ENCODE measurements around the gene BACE2.

The BACE2 gene

DNA sequence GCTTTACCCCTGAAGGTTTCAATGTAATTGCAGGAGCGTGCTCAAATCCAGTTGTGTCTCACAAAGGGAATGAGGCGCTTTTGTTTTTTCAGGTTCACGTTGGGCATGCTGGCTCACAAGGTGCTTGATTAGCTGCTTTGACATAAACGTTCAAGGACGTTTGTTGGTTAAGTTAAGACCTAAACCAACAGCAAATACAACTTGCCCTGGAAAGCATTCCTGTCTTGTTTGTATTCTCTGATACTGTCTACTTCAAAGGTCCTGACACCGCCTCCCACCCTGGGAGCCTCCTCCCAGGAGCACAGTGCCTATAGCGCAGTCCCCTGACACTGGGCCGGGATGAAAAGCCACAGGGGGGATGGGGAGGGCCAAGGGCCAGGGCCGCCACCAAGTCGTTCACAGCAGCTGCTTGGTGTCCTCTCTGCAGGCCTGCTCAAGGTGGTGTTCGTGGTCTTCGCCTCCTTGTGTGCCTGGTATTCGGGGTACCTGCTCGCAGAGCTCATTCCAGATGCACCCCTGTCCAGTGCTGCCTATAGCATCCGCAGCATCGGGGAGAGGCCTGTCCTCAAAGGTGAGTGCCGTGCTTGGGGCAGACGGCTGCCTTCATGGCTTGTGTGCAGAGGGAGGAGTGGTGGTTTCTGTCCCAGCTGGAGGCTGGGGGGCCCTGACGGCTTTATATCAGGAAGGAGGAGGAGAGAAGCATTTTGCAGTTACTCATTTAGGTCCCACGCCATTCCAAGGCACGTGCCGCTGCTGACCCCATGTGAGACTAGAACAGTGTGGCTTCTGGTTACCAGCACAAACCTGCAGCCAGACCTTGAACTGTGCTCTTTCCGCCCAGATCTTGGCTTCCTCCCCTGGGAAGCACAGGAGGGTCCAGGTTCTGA is 154.8 kb downstream of the BACE2 start:
- Histone ChIP-seq H3K4me1 (ENCODE audit: control insufficient read depth, insufficient read depth, low read length) (peaks cover 12% of the 10 kb centered on the region; the same call in 1 of the 2 replicates), H3K27me3 (ENCODE audit: control insufficient read depth, insufficient read depth, low read length) (peaks cover 3% of the 10 kb centered on the region), H3K9me3 (ENCODE audit: control insufficient read depth, insufficient read depth, low read depth, low read length) (no peaks in the 10 kb centered on the region), H3K4me3 (ENCODE audit: low read depth, low read length) (no peak overlapping the region), H3K9ac (ENCODE audit: low read length) (no peak overlapping the region), H3K36me3 (ENCODE audit: control insufficient read depth, insufficient read depth, low read length) (no peaks in the 10 kb centered on the region), H3K27ac (ENCODE audit: low read depth, low read length) (no peak overlapping the region)

DNA sequence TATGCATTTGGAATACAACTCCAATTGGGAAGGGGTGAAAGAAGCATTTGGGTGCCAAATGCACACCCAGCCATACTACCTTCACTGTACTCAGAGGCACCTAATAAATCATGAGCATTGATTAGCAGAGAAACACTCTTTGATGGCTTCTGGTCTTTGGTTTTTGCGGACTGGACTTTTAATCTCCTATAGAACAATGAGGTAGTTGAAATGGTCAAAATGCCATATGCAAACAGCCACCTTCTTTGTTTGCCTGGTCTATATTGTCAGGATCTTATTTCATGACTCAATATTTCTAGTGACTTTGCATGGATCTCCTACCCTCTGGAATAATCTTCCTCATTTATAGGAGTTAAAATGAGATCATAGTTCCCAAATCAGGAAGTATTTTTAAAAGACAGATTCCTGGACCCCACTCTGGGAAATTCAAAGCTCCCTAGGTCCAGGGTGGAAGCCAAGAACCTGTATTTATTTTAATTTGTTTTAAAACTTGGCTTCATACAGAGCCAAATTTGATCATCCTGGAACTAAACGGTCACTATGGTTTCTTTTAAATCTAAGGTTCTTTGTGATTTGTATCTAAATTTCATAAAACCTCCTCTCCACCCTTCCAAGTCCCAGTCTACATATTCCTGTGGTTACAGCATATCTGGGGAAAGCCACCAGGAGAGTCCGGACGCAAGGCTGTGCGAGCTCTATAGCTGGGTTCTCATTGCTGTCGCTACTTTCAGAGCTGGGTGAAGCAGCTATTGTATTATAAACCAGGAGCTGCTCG is 157.4 kb downstream of the BACE2 start:
- no peaks in the 10 kb centered on the region for H3K9me3 ChIP-seq (ENCODE audit: control insufficient read depth, insufficient read depth, low read depth, low read length)
- H3K4me1 ChIP-seq (ENCODE audit: control insufficient read depth, insufficient read depth, low read length) = peaks cover 14% of the 10 kb centered on the region
- no peaks in the 10 kb centered on the region for H3K36me3 ChIP-seq (ENCODE audit: control insufficient read depth, insufficient read depth, low read length)
- no peak overlapping the region for H3K4me3 ChIP-seq (ENCODE audit: low read depth, low read length)
- H3K27ac ChIP-seq (ENCODE audit: low read depth, low read length) = no peak overlapping the region
- H3K27me3 ChIP-seq (ENCODE audit: control insufficient read depth, insufficient read depth, low read length) = no peaks in the 10 kb centered on the region
- H3K9ac ChIP-seq (ENCODE audit: low read length) = no peak overlapping the region

DNA sequence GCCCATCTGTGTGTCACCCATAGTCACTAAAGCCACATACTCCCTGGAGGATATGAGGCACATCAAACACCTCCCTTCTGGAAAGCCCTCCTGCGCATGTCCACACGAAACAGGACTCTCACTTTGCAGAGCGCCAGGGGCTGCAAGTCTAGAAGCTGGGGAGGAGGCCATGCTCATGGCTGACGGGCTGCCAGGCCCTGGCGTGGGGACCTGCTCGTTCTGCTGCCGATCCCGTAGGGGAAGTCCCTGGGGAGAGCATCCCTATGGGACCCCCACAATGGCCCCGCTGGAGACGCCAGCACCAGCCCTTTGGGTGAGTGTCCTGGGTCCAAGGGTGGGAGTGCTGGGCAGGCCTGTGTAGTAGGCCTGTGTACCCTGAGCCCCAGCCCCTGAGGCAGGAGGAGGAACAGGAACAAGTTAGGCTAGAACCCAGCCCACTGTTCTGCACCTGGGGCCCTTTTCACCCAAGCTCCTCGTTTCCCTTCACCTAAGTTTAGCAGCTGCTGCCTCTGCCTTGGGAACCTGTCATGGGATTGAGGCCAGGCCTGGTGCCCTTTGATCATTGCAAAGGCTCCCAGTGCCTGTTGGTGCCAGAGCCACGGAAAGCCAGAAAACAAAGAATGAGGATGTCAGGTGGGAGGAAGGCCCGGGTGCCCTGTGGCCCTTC is 158.6 kb downstream of the BACE2 start:
- H3K9me3 ChIP-seq (ENCODE audit: control insufficient read depth, insufficient read depth, low read depth, low read length) = no peaks in the 10 kb centered on the region
- H3K4me1 ChIP-seq (ENCODE audit: control insufficient read depth, insufficient read depth, low read length) = peaks cover 14% of the 10 kb centered on the region
- H3K27me3 ChIP-seq (ENCODE audit: control insufficient read depth, insufficient read depth, low read length) = no peaks in the 10 kb centered on the region
- H3K36me3 ChIP-seq (ENCODE audit: control insufficient read depth, insufficient read depth, low read length) = no peaks in the 10 kb centered on the region
- no peak overlapping the region for H3K4me3 ChIP-seq (ENCODE audit: low read depth, low read length)
- no peak overlapping the region for H3K27ac ChIP-seq (ENCODE audit: low read depth, low read length)
- H3K9ac ChIP-seq (ENCODE audit: low read length) = no peak overlapping the region

DNA sequence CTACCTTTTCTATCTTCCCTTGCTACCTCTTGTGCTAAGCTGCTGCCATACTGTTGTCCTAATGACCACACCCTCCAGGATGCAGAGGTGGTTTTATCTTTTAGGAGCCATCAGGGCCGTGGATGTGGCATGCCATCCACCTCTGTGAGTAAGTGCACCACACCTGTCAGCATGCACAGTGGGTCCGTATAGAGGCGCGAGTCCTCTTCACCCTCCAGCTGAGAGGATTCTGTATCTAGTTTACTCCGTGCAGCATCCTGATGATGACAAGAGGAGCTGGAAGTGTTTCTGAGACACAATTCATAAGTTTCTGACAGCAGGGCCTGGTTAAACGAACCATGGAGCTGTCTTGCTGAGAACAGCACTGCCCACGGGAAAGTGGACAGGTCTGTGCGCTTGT is 159.8 kb downstream of the BACE2 start:
- H3K4me3 ChIP-seq (ENCODE audit: low read depth, low read length) = no peak overlapping the region
- no peak overlapping the region for H3K9ac ChIP-seq (ENCODE audit: low read length)
- H3K36me3 ChIP-seq (ENCODE audit: control insufficient read depth, insufficient read depth, low read length) = no peaks in the 10 kb centered on the region
- H3K4me1 ChIP-seq (ENCODE audit: control insufficient read depth, insufficient read depth, low read length) = peaks cover 8% of the 10 kb centered on the region
- H3K27me3 ChIP-seq (ENCODE audit: control insufficient read depth, insufficient read depth, low read length) = no peaks in the 10 kb centered on the region
- H3K9me3 ChIP-seq (ENCODE audit: control insufficient read depth, insufficient read depth, low read depth, low read length) = peaks cover 6% of the 10 kb centered on the region; the same call in 1 of the 2 replicates
- H3K27ac ChIP-seq (ENCODE audit: low read depth, low read length) = no peak overlapping the region

DNA sequence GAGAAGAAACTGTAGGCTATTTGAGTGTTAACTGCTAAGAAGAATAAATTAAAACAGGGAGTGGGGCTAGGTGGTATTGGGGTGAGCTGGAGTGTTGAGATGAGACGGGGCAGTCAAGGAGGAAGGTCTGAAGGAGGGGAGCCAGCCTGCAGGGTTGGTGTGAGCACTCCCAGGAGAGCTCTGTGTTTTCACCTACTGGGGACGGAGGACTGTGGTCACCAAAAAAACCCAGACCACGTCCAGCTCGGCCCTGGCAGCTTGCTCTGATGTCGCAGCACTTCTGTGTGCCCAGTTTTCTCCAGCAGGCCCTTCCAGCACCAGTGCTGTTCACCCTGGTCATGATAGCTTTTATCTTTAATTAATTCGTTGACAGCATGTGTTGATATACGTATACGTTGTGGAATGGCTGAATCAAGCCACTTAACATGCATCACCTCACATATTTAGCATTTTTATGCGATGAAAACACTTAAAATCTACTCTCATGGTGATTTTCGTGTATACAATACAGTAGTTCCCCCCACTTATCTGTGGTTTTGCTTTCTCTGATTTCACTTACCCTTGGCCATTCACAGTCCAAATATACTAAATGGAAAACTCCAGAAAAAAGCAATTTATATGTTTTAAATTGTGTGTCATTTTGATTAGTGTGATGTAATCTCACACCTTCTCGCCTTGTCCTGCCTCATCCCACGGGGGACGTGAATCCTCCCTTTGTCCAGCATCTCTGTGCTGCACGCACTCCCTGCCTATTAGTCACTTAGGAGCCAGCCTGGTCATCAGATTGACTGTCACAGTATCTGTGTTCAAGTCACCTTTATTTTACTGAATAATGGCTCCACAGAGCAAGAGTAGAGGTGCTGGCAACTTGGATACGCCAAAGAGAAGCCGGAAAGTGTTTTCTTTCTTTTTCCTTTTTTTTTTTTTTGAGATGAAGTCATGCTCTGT is 161.0 kb downstream of the BACE2 start:
- peaks cover 4% of the 10 kb centered on the region; the same call in 1 of the 2 replicates for H3K4me1 ChIP-seq (ENCODE audit: control insufficient read depth, insufficient read depth, low read length)
- H3K9me3 ChIP-seq (ENCODE audit: control insufficient read depth, insufficient read depth, low read depth, low read length) = peaks cover 15% of the 10 kb centered on the region
- H3K36me3 ChIP-seq (ENCODE audit: control insufficient read depth, insufficient read depth, low read length) = no peaks in the 10 kb centered on the region
- no peak overlapping the region for H3K9ac ChIP-seq (ENCODE audit: low read length)
- no peak overlapping the region for H3K27ac ChIP-seq (ENCODE audit: low read depth, low read length)
- no peak overlapping the region for H3K4me3 ChIP-seq (ENCODE audit: low read depth, low read length)
- H3K27me3 ChIP-seq (ENCODE audit: control insufficient read depth, insufficient read depth, low read length) = no peaks in the 10 kb centered on the region

Data from HUES6 (cell line).